ENCODE data around the gene PPP6R3. TPM values are rescaled to one million over a fixed set of nuclear protein-coding genes. Genes with fewer than 3 reads are reported as not detected.

Gene PPP6R3
- total and polyA plus RNA-seq, 10 of the 15 experiments (the other 5 are each of a cell fraction or from before 2014, with no cell fraction given), result 12.4 to 123 (median 74.1) TPM

GRCh38 chr11:68457216-68457897 lies 3.2 kb upstream of the PPP6R3 start:
- Histone ChIP-seq H3K27me3 (replicated peaks in 1 of 2; ENCODE audit: control insufficient read depth in 2 of 2, insufficient read depth in 2 of 2, low read length in 1 of 2) (no peaks in the 10 kb centered on the region), H3K79me2 (ENCODE audit: control insufficient read depth, insufficient read depth, low read length) (peaks cover 18% of the 10 kb centered on the region), H3K4me1 (ENCODE audit: control insufficient read depth, insufficient read depth, low read length) (no peaks in the 10 kb centered on the region; the same call in 1 of the 2 replicates), H3K4me2 (ENCODE audit: control insufficient read depth, insufficient read depth) (no peak overlapping the region), H3K9ac (ENCODE audit: control insufficient read depth, insufficient read depth, low read length) (no peak overlapping the region), H3K27ac (ENCODE audit: control insufficient read depth, insufficient read depth) (no peak overlapping the region), H3K4me3 (no peak overlapping the region), H4K20me1 (ENCODE audit: control insufficient read depth, insufficient read depth) (peaks cover 4% of the 10 kb centered on the region), H3K36me3 (ENCODE audit: control insufficient read depth in 2 of 2, insufficient read depth in 2 of 2, low read length in 1 of 2) (no peaks in the 10 kb centered on the region), H3K9me3 (replicated peaks; ENCODE audit: control insufficient read depth, insufficient read depth, low read length) (no peaks in the 10 kb centered on the region), H2AFZ (ENCODE audit: control insufficient read depth, low read depth, low read length) (no peak overlapping the region)
- no peak for DNase-seq (ENCODE audit: low read depth, low spot score)
- ChIA-PET SMC1A (ENCODE audit: uncharacterized antibody, unreplicated experiment) (interaction anchor here (0.6 to 1.3 kb wide), 3 partner anchors 8 to 87 kb away, joined by 3 read pairs; no protein-coding TSS in a partner anchor), RAD21 (ENCODE audit: unreplicated experiment) (no interaction called here), CTCF (no interaction called here), POLR2A (interaction anchor here (0.6 kb wide), 1 partner anchor 17 kb away, joined by 4 read pairs; no protein-coding TSS in a partner anchor)
- in situ Hi-C loops (cut with MboI) (no loop called here), intact Hi-C loops (cut with micrococcal nuclease; ENCODE audit: unreplicated experiment) (loop anchor here (10.0 kb wide), 1 partner anchor 433 kb away; no protein-coding TSS in a partner anchor)
- BruUV-seq (replicated peaks), result no TSS peak
- no peak for FAIRE-seq
- TF ChIP-seq POLR2A (IDR thresholded peaks at IDR 0.05; ENCODE audit: low read depth, low read length), result no peak
- TF ChIP-seq POU2F2 (IDR thresholded peaks at IDR 0.05; ENCODE audit: borderline replicate concordance, low read depth, low read length), result no peak
- TF ChIP-seq SIX5 (IDR thresholded peaks at IDR 0.05; ENCODE audit: low read depth, low read length, severe bottlenecking), result no peak
- TF ChIP-seq HDAC6 (IDR thresholded peaks at IDR 0.05; ENCODE audit: unreplicated experiment), result no peak
- TF ChIP-seq RB1 (IDR thresholded peaks at IDR 0.05; ENCODE audit: borderline replicate concordance), result no peak
- no peak for TF ChIP-seq E2F4 (IDR thresholded peaks at IDR 0.05; ENCODE audit: low read depth, low read length)
- no peak for TF ChIP-seq PBX3 (IDR thresholded peaks at IDR 0.05; ENCODE audit: insufficient replicate concordance, low read depth, low read length)
- TF ChIP-seq ZBED1 (IDR thresholded peaks at IDR 0.05; ENCODE audit: borderline replicate concordance), result no peak
- TF ChIP-seq ZNF207 (IDR thresholded peaks at IDR 0.05; ENCODE audit: borderline replicate concordance), result no peak
- no peak for ATAC-seq
- 42% methylated on average over 7 of the region's 8 CpGs for WGBS (ENCODE audit: insufficient coverage, insufficient replicate concordance, low lambda C conversion rate, missing lambda C conversion rate)
